Spleen (tissue), 7 donors: ENCODE measurements around the gene P4HA3.

Source experiments
- CTCF ChIP-seq, 11 experiments: fragments of 200-600 bp in 7 of 11; fragments of 450-650 bp in 4 of 11; sonication (generic) in 4 of 11; IDR thresholded peaks in 8 of 11; conservative IDR thresholded peaks in 3 of 11; 1 replicate in 7 of 11; 2 replicates in 4 of 11; pipeline versions ENCODE4 v1.4.0 to v1.8.0; 2016 to 2021; ENCODE audit warnings: antibody characterized with exemption in 11 of 11, inconsistent platforms in 4 of 11, mild to moderate bottlenecking in 1 of 11
- POLR2A ChIP-seq, 3 donors: fragments of 450-650 bp; IDR thresholded peaks; one replicate each; pipeline ENCODE4 v1.5.1; 2017; ENCODE audit warnings: antibody characterized with exemption in 3 of 3, mild to moderate bottlenecking in 1 of 3
- donor health status: DM: no; HTN: no; CAD: no; lungs with moderate emphysema.
- donor health status: DM: no; HTN: no; CAD: no.
- donor health status: DM: no; HTN: no; CAD: no.

- no peak for TF ChIP-seq POLR2A (IDR thresholded peaks at IDR 0.05)
- no peak for TF ChIP-seq CTCF (IDR thresholded peaks at IDR 0.05 in 8 of 11, conservative IDR thresholded peaks at IDR 0.05 in 3 of 11)
Measured at GRCh38 chr11:74326665-74327064, 15.2 kb upstream of the P4HA3 start.
